ENCODE results near the gene ZFPM1. TPM values are rescaled to one million over a fixed set of nuclear protein-coding genes. Genes with fewer than 3 reads are reported as not detected.

Gene ZFPM1
- total RNA-seq, 3 donors from 2014 or later, result 0.32 to 2.9 (median 2.3) TPM

GRCh38 chr16:88463411-88463810 is 10.3 kb downstream of the ZFPM1 start:
- Histone ChIP-seq H3K4me1 (no peaks in the 10 kb centered on the region), H3K27me3 (no peaks in the 10 kb centered on the region), H3K4me3 (no peak overlapping the region), H3K9me3 (no peaks in the 10 kb centered on the region), H3K27ac (no peak overlapping the region), H3K36me3 (no peaks in the 10 kb centered on the region)
- intact Hi-C loops (cut with DNase I; ENCODE audit: low total_unique reads), result no loop called here
- TF ChIP-seq CTCF (IDR thresholded peaks at IDR 0.05), result no peak
- TF ChIP-seq POLR2AphosphoS5 (IDR thresholded peaks at IDR 0.05), result no peak
- TF ChIP-seq POLR2A (IDR thresholded peaks at IDR 0.05), result no peak
- DNase-seq (ENCODE audit: low spot score in 2 of 2), result no peak

- no peaks in the 10 kb centered on the region for H3K9me3 ChIP-seq
- no peak for TF ChIP-seq POLR2A (IDR thresholded peaks at IDR 0.05)
- no peak for TF ChIP-seq POLR2AphosphoS5 (IDR thresholded peaks at IDR 0.05)
- TF ChIP-seq CTCF (IDR thresholded peaks at IDR 0.05), result no peak
- no peaks in the 10 kb centered on the region for H3K4me1 ChIP-seq
- DNase-seq (ENCODE audit: low spot score in 2 of 2), result no peak
- intact Hi-C loops (cut with DNase I; ENCODE audit: low total_unique reads), result no loop called here
- no peaks in the 10 kb centered on the region for H3K36me3 ChIP-seq
- H3K27me3 ChIP-seq, result no peaks in the 10 kb centered on the region
- no peak overlapping the region for H3K4me3 ChIP-seq
- H3K27ac ChIP-seq, result no peak overlapping the region
These were observed 11.6 kb downstream of the ZFPM1 start for GRCh38 chr16:88464447-88465318.

GRCh38 chr16:88465387-88465983 is 12.4 kb downstream of the ZFPM1 start:
- Histone ChIP-seq H3K9me3 (no peaks in the 10 kb centered on the region), H3K4me3 (no peak overlapping the region), H3K27me3 (no peaks in the 10 kb centered on the region), H3K4me1 (no peaks in the 10 kb centered on the region), H3K27ac (no peak overlapping the region), H3K36me3 (no peaks in the 10 kb centered on the region)
- DNase-seq (ENCODE audit: low spot score in 2 of 2), result no peak
- TF ChIP-seq POLR2A (IDR thresholded peaks at IDR 0.05), result no peak
- TF ChIP-seq CTCF (IDR thresholded peaks at IDR 0.05), result no peak
- TF ChIP-seq POLR2AphosphoS5 (IDR thresholded peaks at IDR 0.05), result no peak
- intact Hi-C loops (cut with DNase I; ENCODE audit: low total_unique reads), result no loop called here

GRCh38 chr16:88466175-88466862 is 13.2 kb downstream of the ZFPM1 start:
- no peak overlapping the region for H3K4me3 ChIP-seq
- H3K27me3 ChIP-seq, result no peaks in the 10 kb centered on the region
- no peak for DNase-seq (ENCODE audit: low spot score in 2 of 2)
- intact Hi-C loops (cut with DNase I; ENCODE audit: low total_unique reads), result no loop called here
- TF ChIP-seq POLR2AphosphoS5 (IDR thresholded peaks at IDR 0.05), result no peak
- no peak for TF ChIP-seq POLR2A (IDR thresholded peaks at IDR 0.05)
- TF ChIP-seq CTCF (IDR thresholded peaks at IDR 0.05), result no peak
- H3K36me3 ChIP-seq, result no peaks in the 10 kb centered on the region
- H3K4me1 ChIP-seq, result no peaks in the 10 kb centered on the region
- H3K27ac ChIP-seq, result no peak overlapping the region
- no peaks in the 10 kb centered on the region for H3K9me3 ChIP-seq

- intact Hi-C loops (cut with DNase I; ENCODE audit: low total_unique reads), result no loop called here
- DNase-seq (ENCODE audit: low spot score in 2 of 2), result no peak
- H3K9me3 ChIP-seq, result no peaks in the 10 kb centered on the region
These were observed 13.9 kb downstream of the ZFPM1 start for GRCh38 chr16:88466949-88467348.

More at GRCh38 chr16:88466949-88467348, 13.9 kb downstream of the ZFPM1 start:
- Histone ChIP-seq H3K36me3 (no peaks in the 10 kb centered on the region), H3K4me3 (no peak overlapping the region), H3K27ac (no peak overlapping the region), H3K27me3 (no peaks in the 10 kb centered on the region), H3K4me1 (no peaks in the 10 kb centered on the region)
- TF ChIP-seq POLR2A (IDR thresholded peaks at IDR 0.05) (no peak), CTCF (IDR thresholded peaks at IDR 0.05) (no peak), POLR2AphosphoS5 (IDR thresholded peaks at IDR 0.05) (no peak)
